ENCODE measurements around the gene SLC5A10.

The SLC5A10 gene

DNA sequence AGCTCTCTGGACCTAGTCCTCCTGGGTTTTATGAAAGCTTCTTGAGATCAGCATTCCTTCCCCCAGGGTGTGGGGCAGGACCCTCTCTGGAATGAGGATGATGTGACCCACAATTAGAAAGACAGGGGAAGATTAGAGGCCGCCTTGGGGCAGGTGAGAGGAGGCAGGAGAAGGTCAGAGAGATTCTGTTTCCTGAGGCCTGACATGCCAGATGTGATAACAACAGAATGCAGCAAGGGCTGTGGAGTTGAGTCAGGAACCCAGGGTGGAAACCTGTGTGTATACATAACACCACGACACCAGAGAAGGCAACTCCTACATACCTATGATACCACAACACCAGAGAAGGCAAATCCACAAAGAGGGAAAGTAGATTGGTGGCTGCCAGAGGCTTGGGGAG is 5.4 kb upstream of the SLC5A10 start:
- no peak overlapping the region for H3K4me3 ChIP-seq (ENCODE audit: low read depth, low read length)
- TF ChIP-seq, protein P1, sequence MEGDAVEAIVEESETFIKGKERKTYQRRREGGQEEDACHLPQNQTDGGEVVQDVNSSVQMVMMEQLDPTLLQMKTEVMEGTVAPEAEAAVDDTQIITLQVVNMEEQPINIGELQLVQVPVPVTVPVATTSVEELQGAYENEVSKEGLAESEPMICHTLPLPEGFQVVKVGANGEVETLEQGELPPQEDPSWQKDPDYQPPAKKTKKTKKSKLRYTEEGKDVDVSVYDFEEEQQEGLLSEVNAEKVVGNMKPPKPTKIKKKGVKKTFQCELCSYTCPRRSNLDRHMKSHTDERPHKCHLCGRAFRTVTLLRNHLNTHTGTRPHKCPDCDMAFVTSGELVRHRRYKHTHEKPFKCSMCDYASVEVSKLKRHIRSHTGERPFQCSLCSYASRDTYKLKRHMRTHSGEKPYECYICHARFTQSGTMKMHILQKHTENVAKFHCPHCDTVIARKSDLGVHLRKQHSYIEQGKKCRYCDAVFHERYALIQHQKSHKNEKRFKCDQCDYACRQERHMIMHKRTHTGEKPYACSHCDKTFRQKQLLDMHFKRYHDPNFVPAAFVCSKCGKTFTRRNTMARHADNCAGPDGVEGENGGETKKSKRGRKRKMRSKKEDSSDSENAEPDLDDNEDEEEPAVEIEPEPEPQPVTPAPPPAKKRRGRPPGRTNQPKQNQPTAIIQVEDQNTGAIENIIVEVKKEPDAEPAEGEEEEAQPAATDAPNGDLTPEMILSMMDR (IDR thresholded peaks at IDR 0.05; ENCODE audit: borderline replicate concordance, insufficient read depth, low read depth, low read length) = no peak

DNA sequence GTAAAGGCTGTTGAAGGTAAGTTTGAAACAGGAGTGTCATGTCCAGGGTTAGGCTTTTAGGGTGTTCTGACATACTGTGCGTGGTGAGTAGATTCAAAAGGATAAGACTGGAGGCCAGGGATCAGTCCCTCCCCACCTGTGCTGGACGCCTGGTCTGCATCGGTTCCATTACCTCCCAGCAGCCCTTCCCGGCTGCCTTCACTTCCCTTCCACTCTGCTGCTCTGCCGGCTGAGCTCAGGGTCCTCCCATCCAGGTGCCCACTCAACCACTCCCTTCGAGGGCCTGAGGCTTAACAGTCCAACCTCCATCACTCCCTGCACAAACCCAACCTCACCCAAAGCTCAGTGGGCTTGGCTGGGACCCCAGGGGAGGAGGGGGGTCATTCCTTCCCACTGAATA is 4.1 kb upstream of the SLC5A10 start:
- H3K4me3 ChIP-seq (ENCODE audit: low read depth, low read length) = no peak overlapping the region
- TF ChIP-seq, protein P1 (IDR thresholded peaks at IDR 0.05; ENCODE audit: borderline replicate concordance, insufficient read depth, low read depth, low read length) = no peak

DNA sequence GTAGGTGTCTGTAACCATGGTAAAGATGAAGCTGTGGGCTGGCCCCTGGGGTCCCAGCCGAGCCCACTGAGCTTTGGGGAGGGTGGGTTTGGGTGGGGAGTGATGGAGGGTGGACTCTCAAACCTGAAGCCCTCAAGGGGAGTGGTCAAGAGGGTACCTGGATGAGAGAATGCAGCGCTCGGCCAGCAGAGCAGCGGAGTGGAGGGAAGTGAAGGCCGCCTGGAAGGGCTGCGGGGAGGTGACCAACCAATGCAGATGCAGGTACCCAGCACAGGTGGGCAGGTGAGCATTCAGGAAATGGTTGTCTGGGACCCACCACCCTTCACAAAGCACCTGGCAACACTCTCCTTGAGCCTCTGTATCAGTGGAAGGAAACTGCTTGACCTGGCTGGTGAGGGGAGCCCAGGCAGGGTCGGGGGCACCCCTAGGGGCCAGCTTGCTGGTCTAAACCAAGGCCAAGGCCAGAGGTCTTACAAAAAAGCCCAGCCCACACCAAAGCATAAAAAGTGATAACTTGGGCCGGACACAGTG is 3.4 kb upstream of the SLC5A10 start:
- no peak overlapping the region for H3K4me3 ChIP-seq (ENCODE audit: low read depth, low read length)
- TF ChIP-seq, protein P1 (IDR thresholded peaks at IDR 0.05; ENCODE audit: borderline replicate concordance, insufficient read depth, low read depth, low read length) = no peak

DNA sequence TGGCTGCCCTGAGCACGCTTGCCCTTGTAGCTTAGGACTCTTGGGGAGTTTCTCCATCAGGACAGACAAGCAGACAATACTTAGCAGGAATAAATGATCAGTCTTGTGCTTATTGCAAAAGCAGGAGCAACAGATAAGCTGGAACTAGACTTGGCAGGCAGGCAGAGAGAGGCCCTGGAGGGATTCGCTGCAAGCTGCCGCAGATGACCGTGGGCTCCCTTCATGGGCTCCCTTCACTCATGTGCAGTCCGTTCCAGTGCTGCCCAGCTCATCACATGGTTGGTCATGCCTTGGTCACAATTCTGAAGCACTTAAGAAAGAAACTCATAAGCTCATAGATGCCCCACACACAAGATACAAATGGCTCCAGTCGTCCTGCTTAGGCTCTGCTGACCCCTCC is 2.4 kb upstream of the SLC5A10 start:
- TF ChIP-seq, protein P1 (IDR thresholded peaks at IDR 0.05; ENCODE audit: borderline replicate concordance, insufficient read depth, low read depth, low read length) = no peak
- H3K4me3 ChIP-seq (ENCODE audit: low read depth, low read length) = no peak overlapping the region

DNA sequence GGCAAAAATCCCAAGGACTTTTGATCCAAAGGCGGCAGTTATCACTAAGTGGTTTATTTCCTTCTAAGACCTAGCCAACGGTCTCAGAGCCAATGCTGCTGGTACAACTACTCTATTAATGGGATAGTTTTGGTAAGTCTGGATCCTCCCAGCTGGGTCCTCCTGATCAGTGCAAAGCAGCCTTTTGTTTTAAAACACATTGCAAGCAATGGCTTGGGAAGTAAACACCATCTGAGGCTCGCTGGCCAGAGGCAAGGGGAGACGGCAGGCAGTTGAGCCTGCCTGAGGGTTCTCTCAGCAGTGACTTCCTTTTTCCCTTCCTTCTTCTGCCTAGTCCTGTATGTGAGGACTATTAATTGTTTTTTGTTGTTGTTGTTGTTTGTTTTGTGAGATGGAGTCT is 1.6 kb upstream of the SLC5A10 start:
- H3K4me3 ChIP-seq (ENCODE audit: low read depth, low read length) = no peak overlapping the region
- TF ChIP-seq, protein P1 (IDR thresholded peaks at IDR 0.05; ENCODE audit: borderline replicate concordance, insufficient read depth, low read depth, low read length) = no peak

DNA sequence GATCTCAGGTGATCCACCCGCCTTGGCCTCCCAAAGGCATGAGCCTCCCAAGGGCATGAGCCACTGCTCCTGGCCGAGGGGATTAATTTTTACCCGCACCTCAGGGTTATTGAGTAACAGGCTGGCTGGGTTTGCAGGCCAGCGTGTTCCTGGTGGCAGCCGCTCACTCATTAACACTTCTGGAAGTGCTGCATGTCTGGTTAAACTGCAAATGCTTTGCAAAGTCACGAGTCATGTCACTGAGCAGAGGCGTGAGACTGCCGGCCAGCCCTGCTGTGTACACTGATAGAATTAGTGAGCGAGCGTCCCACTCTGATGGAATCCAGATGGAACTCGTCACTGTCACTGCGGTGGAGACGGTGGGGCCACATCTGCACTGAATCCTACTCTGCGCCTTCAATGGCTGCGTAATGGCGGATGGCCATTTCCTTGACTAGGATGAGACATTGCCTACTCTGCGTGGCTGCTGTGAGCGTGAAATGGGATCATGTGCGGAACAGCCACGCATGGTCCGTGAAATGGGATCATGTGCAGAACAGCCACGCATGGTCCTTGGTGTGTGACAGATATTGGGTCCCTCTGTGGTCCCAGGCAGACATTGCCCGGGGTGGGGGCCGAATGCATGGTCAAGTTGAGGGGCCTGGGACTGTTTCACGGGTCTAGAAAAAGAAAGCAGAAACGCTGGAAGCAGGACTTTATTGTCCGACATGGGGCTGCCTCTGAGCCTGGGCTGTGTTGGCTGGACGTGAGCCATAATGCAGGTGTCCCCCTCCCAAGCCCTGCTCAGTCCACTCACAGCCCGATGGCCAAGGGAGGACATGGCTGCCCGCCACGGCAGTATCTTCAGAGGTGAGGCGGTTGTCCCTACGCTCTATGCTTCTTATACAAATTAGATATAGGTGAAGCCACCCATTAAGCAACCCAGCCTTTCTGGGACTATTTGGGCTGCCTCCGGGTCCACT is 740 bp upstream of the SLC5A10 start:
- no peak overlapping the region for H3K4me3 ChIP-seq (ENCODE audit: low read depth, low read length)
- TF ChIP-seq, protein P1 (IDR thresholded peaks at IDR 0.05; ENCODE audit: borderline replicate concordance, insufficient read depth, low read depth, low read length) = no peak
